Measurements from ENCODE around the gene CPEB1.
A peak's percentile ranks its signal among the peaks of the same experiment; 100 is the strongest.

Gene CPEB1

DNA sequence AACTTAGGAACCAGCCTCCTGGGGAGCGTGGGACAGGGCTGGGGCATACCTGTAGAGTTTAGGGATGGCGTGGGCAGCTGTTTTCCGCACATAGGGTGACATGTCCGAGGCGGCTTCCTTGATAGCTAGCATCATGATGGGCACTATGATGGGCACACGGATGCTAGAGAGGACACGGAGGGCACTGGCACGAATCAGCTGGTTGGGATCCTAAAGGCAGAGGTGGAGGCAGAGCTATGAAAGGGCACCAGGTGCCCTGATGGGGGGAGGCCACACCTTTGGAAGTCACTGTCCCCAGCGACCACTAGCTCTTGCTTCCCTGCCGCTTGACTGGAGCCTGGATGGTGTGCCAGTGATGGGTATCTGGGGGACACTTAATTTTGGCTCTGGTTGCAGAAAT, 34.2 kb upstream of the CPEB1 start:
- H3K27ac ChIP-seq: no peak overlapping the region
- no peak overlapping the region for H3K4me3 ChIP-seq (IDR thresholded peaks at IDR 0.05; ENCODE audit: insufficient read depth, low read depth, low read length)
- no peak overlapping the region for H3K9ac ChIP-seq
- no peak overlapping the region for H3K4me2 ChIP-seq
- TF ChIP-seq CTCF (conservative IDR thresholded peaks at IDR 0.05; ENCODE audit: low read depth, low read length): no peak
- no peaks in the 10 kb centered on the region for H3K4me1 ChIP-seq (ENCODE audit: low read depth, poor library complexity, severe bottlenecking)
- H3K36me3 ChIP-seq (ENCODE audit: insufficient read depth): no peaks in the 10 kb centered on the region
- peak overlapping the region; percentile 87; the same call in 1 of the 2 replicates for H2AFZ ChIP-seq (ENCODE audit: low read depth)
- H3K79me2 ChIP-seq (ENCODE audit: insufficient read depth, low read depth): no peaks in the 10 kb centered on the region
- no peaks in the 10 kb centered on the region for H3K27me3 ChIP-seq (ENCODE audit: insufficient read depth, low read depth)
- H4K20me1 ChIP-seq (ENCODE audit: insufficient read depth): no peaks in the 10 kb centered on the region

- H3K4me2 ChIP-seq: peak overlapping the region; percentile 48; the same call in 1 of the 2 replicates
- no peaks in the 10 kb centered on the region for H3K36me3 ChIP-seq (ENCODE audit: insufficient read depth)
- H4K20me1 ChIP-seq (ENCODE audit: insufficient read depth): no peaks in the 10 kb centered on the region
- no peak overlapping the region for H3K4me3 ChIP-seq (IDR thresholded peaks at IDR 0.05; ENCODE audit: insufficient read depth, low read depth, low read length)
- H3K9ac ChIP-seq: peak overlapping the region; percentile 30; the same call in 1 of the 2 replicates
- no peaks in the 10 kb centered on the region for H3K27me3 ChIP-seq (ENCODE audit: insufficient read depth, low read depth)
- no peak overlapping the region for H3K27ac ChIP-seq
- no peaks in the 10 kb centered on the region for H3K79me2 ChIP-seq (ENCODE audit: insufficient read depth, low read depth)
- peak overlapping the region; percentile 87 for H2AFZ ChIP-seq (ENCODE audit: low read depth)
- no peak for TF ChIP-seq CTCF (conservative IDR thresholded peaks at IDR 0.05; ENCODE audit: low read depth, low read length)
- no peaks in the 10 kb centered on the region for H3K4me1 ChIP-seq (ENCODE audit: low read depth, poor library complexity, severe bottlenecking)
Observed at GRCh38 chr15:82680200-82681102, 33.3 kb upstream of the CPEB1 start.

DNA sequence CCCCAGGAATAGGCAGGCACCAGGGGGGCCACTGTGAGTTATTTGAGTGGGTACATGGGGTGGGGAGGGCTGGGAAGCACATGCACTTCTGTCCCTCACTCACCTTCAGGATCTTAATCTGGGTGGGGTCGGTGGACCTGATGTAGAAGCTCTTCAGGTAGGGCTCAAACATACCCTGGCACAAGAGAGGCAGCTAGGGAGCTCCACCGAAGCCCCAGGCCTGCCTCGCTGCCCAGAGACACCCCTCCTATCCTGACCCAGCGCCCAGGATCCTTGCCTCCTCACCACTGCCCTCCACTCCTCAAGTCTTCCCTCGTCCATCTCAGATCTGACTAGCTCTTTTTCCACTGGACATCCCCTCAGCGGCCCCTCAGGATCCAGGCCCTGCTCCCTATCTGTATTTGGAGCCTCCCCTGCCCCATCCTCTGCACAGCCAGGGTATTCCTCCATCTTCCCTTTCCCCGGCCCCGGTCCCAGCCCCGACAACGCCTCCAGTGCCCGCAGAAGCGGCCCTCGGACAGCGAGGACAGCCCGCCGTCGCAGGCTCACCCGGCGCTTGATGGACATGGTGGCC, 32.5 kb upstream of the CPEB1 start:
- H3K4me1 ChIP-seq (ENCODE audit: low read depth, poor library complexity, severe bottlenecking): no peaks in the 10 kb centered on the region
- no peaks in the 10 kb centered on the region for H3K79me2 ChIP-seq (ENCODE audit: insufficient read depth, low read depth)
- no peak for TF ChIP-seq CTCF (conservative IDR thresholded peaks at IDR 0.05; ENCODE audit: low read depth, low read length)
- no peak overlapping the region; the same call in 1 of the 2 replicates for H2AFZ ChIP-seq (ENCODE audit: low read depth)
- H3K9ac ChIP-seq: no peak overlapping the region
- no peaks in the 10 kb centered on the region for H3K36me3 ChIP-seq (ENCODE audit: insufficient read depth)
- H4K20me1 ChIP-seq (ENCODE audit: insufficient read depth): no peaks in the 10 kb centered on the region
- no peaks in the 10 kb centered on the region for H3K27me3 ChIP-seq (ENCODE audit: insufficient read depth, low read depth)
- H3K4me3 ChIP-seq (IDR thresholded peaks at IDR 0.05; ENCODE audit: insufficient read depth, low read depth, low read length): no peak overlapping the region
- H3K4me2 ChIP-seq: no peak overlapping the region
- no peak overlapping the region for H3K27ac ChIP-seq

DNA sequence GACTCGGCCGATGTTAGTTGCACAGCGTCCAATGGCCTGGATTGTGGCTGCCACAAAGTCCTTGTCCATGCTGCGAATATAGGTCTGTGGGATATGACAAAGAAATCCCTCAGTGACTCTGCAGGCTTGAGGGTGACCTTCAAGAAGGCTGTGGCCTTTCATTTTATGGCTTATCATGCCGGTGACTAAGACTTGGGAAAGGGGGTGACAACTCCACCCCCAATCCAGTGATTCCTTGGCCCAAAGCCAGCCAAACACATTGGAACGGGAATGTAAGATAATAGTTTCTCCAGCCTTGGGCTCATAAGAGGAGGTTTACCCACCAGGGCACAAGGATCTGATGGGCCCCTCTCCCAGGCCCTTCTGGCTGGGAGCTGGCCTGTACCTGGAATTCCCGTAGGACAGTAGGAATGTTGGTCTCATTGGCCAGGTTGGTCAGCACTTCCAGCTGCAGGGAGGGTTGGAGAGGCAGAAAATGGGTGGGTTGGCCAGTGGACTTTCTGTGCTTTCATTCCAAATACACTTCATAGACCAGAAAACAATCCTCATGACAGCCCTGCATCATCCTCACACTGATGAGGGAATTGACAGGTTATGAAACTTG, 30.7 kb upstream of the CPEB1 start:
- Histone ChIP-seq H3K4me3 (IDR thresholded peaks at IDR 0.05; ENCODE audit: insufficient read depth, low read depth, low read length) (no peak overlapping the region), H3K27me3 (ENCODE audit: insufficient read depth, low read depth) (no peaks in the 10 kb centered on the region), H3K4me1 (ENCODE audit: low read depth, poor library complexity, severe bottlenecking) (no peaks in the 10 kb centered on the region), H3K36me3 (ENCODE audit: insufficient read depth) (no peaks in the 10 kb centered on the region), H3K79me2 (ENCODE audit: insufficient read depth, low read depth) (no peaks in the 10 kb centered on the region), H4K20me1 (ENCODE audit: insufficient read depth) (no peaks in the 10 kb centered on the region), H3K9ac (no peak overlapping the region), H2AFZ (ENCODE audit: low read depth) (no peak overlapping the region), H3K27ac (no peak overlapping the region), H3K4me2 (no peak overlapping the region)
- no peak for TF ChIP-seq CTCF (conservative IDR thresholded peaks at IDR 0.05; ENCODE audit: low read depth, low read length)
